GM18868 (cell line): ENCODE data around the gene PAK1.
"Not testable (repeated sequence)": the region's sequence is repeated elsewhere in the genome, so short reads cannot be mapped to it uniquely, and the experiment has no call there.

Experiments used
- ATAC-seq: cut with Tn5 transposase; IDR thresholded peaks from one replicate; pipeline ENCODE4 v1.9.1; 2021; ENCODE audit warnings: mild to moderate bottlenecking, moderate library complexity; ENCODE audit not compliant: unreplicated experiment

PAK1 gene

DNA sequence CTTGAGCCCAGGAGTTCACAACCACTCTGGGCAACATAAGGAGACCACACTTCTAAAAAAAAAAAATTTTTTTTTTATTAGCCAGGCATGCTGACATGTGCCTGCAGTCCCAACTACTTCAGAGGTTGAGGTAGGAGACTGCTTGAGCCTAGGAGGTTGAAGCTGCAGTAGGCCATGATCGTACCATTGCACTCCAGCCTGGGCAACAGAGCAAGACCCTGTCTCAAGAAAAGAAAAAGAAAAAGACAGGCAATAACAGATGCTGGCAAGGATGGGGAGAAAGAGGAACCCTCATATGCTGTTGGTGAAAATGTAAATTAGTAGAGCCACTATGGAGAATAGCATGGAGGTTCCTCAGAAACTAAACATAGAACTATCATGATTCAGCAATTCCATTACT, 64.8 kb downstream of the PAK1 start:
- ATAC-seq, result no peak

DNA sequence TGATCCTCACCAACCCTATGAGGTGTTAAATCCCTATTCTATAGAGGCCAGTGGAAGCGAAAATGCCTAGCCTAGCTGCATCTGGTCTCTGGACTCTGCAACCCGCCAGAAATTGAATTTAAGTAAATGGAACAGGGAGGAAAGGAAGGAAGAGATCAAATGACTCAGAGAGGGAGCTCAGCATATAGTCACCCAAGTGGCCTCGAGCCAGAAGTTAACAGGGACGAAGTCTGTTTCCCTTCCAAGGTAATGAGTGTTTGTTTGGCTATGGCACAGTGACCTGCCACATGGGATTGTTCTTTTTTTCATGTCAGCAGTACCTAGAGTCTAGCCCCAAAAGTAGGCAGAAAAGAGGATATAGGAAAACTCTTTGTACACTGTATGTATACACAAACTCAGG, 66.3 kb downstream of the PAK1 start:
- no peak for ATAC-seq

DNA sequence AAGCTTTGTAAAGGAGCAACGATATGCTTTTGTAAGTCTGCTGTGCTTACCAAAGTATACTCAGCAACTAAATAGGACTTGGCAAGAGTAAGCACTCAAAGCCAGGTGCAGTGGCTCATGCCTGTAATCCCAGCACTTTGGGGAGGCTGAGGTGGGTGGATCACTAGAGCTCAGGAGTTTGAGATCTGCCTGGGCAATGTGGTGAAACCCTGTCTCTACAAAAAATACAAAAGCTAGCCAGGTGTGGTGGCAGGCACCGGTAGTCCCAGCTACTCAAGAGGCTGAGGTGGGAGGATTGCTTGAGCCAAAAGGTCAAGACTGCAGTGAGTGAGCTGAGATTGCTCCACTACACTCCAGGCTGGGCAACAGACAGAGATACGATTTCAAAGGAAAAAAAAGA, 67.5 kb downstream of the PAK1 start:
- no peak for ATAC-seq

DNA sequence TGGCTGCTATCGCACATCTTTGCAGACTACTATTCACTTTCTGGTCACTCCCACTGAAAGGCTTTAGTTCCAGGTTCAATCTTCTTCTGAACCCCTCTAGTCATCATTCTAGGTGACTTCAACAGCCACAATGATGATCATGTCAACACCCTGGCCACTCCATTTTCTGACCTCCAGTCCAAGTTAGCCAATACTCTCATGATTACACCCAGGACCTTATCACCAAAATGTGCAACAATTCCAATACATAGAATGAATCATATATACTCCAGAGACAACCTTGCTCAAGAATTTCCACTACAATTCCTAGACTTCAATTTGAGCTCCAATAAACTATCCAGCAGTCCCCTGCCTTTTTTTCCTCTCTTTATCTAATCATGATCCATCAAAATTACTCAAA, 70.7 kb downstream of the PAK1 start:
- no peak for ATAC-seq

DNA sequence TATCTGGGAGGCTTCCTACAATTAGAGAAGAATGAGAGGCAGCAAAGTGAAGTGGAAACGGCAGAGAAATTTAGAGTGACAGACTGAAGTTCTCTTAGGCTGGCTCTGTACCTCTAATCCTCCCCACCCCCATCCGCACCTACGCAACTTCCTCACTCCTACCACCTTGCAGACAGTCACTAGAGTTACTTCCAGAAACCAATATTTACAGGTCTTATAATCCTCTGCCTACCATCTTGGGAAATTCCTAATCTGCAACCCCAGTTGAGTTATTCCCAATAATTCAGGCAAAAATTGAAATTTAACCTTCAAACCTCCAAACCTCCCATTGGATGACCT, 71.7 kb downstream of the PAK1 start:
- no peak for ATAC-seq

DNA sequence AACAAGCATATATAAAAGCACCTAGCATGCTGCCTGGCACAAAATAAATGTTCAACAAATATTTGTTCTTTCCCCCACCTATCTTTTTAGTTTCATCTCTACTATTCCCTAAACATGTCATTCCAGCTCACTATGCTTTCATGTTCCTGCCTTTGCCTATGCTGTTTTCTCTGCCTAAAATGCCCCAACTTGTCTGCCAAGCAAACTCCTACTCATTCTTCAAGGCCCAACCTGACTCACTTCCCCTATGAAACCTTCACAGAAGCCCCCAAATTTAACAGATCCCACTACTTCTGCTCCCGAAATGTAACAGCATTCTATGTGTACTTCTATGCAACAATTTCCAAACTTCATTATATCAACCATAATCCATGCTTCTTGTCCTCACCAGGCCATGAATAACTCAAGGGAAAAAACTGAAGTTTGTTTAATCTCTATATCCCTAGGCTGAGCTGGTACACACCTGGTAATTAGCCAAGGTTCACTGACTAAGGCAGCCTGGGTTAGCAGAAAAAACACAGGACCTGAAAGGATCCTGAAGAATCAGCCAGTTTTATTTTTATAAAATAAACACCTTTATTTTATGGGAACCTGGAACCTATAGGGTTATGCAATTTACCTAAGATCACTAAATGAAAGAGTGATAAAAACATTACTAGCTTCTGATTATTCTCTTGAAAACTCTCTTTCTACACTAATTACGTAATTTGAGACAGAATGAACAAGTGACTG, 72.2 kb downstream of the PAK1 start:
- ATAC-seq, result no peak

DNA sequence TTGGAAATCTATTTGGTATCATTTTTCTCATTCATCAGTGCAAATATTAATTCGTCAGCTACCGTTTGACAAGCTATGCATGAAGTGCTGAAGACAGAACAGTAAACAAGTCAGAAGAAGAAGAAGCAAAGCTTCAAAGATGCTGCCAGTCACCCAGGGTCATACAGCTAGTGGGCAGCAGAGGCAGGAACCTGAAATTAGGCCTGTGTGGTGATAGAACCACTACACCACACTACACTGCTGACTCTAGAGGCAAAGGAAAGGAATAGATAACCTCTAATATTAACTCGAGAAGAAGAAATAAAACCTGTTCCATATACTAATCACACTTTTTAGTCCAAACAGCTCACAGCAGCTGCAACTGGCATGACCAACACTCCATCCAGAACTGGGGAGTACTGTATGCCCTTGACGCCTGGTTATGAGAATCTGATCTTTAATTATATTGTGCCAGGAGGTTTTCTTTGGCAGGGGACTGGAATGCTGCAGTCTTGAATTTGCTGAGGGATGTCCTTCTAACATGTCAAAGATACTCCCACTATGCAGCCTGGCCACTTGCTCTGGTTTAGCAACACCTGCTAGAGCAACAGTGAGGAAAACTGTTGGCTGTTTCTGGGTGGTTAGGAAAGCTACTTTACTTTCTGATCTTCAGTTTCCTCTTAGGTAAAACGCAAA, 73.0 kb downstream of the PAK1 start:
- ATAC-seq, result no peak

DNA sequence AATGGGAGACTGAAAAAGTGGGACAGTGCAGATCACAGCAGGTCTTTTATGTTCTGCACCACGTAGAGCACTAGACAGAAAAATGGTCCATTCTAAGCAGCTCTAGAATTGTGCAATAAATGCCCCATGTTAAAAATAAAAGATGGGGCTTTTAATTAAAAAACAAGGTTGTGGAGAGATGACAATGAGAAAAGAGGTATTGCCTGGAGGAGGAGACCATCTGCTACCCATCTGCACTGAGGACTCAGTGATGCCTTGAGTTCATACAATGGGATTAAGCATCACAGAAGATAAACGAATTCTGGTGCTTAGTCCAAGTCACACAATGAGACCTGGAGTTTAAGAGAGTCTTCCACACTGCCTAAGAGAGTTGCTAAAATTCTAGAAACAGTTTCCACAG, 73.6 kb downstream of the PAK1 start:
- ATAC-seq, result no peak

DNA sequence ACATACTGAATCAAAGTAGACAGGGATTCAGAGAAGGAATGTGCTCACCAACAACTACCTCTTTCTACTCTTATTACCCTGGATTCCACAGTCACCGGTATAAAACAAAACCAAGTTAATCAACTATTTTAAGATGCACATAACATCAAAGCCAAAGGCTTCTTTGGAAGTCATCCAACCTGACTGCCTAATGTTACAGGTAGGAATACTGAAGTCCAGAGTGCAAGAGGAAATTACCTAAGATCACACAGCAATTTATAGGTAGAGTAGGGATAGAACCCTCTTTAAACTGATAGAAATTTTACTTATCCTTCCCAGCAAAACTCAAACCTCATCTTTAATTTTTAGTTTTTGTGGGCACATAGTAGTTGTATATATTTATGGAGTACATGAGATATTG, 76.3 kb downstream of the PAK1 start:
- no peak for ATAC-seq

DNA sequence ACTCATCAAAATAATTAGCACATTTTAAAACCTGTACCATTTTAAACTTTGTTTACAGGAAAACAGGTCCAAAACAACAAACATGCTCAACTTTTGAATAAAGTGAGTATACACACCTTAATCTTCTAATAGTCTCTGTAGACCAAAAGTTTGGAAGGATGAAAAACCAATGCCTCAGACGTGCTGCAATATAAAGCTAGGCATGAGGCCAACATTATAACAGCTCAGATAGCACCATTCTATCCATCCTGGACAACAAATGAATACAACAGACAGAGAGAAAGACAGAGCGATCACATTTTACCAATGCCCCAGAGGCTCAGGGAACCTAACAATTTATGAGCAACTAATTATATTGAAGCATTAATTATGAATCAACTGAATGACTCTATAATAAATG, 77.0 kb downstream of the PAK1 start:
- no peak for ATAC-seq

DNA sequence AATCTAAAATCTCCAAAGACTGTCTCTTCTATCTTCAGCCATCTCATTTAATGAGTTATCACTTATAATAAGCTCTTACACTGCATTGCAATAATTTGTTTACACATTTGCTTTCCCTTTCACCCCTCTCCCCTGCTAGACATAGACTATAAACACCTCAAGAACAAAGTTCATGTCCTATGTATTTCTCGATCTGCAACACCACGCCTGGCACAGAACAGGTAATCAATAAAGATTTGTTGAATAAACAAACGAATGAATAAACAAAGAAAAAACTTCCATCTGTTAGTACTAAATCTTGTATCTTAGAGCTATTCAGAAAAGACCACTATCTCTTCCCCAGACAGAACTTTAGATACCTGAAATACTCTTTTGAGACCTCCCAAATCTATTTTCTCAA, 77.6 kb downstream of the PAK1 start:
- no peak for ATAC-seq

DNA sequence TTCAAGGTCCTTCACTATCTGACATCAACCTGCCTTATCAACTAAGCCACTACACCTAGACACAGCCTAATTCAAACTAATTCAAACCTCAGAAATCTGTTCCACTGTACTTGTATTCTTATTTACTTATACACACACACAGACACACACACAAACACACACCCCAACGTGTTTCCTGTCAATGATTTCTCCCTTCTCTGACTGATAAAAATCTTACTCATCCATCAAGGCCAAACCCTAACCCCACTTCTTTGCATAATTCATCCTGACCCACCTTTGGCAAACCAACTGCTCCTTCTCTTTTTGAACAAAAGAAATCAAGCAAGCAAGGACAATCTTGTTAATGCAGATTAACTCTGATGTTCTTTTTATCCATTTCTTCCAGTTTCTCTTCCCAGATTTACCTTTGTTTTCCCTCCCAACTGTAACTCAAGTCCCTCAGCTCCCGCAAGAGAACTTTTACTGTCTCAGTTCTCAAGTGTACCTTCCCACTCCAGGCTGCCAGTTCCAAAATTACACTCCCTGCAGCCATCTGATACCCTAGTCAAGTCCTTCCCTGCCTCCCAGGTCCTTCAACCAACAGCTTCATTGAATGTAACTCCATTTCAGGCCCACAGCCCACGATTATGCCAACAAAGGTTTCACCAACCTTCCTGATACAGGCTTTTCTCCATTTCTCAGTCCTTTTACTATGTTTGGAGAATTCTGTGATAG, 78.3 kb downstream of the PAK1 start:
- no peak for ATAC-seq

DNA sequence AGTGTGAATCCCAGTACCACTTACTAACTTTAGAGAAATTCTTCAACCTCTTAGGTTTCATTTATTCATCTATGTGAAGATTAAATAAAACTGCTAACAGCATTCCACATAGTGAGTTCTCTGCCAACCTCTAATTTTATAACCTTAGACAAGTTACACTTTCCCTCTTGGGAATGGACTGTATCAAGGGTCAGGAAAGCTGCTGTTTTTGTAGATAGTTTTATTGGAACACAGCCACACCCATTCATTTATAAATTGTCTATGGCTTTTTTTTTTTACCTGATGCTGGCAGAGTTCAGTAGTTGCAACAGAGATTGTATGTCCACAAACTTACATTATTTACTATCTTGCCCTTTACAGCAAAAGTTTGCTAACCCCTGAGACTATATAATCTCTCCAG, 81.1 kb downstream of the PAK1 start:
- no peak for ATAC-seq

DNA sequence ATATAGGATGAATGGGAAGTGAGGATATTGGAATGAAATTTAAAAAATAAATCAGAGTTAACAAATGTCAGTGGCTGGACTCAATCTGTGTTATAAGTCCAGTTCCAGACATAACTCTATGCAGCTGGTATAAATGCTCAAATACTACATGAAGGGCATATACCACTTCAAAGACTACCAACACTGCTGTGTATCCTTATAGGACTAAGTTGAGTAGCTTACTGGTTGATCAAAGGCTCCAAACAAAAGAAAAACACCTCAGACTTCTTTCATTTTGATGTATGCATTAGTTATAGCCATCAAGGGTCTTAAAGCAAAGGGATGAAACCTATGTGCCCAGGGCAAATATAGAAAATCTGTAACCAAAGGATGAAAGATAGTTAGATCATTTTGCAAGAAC, 86.2 kb downstream of the PAK1 start:
- no peak for ATAC-seq

DNA sequence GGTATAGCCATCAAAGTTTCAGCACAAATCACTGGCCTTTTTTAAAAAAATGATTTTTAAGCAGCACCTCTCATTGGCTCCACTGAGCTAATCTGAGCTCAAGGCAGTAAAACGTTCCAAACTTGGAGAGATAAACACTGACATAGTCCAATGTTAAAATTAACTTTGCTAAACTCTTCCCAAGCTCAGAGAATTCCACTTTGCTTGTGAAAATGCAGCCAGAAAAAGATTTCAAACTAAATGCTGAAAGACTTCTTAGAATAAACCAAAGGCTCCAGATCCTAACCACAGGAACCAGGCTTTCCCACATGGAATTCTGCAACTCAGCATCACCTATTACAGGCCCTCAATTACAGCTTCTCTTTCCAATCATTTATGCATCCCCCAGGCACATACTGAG, 87.7 kb downstream of the PAK1 start:
- ATAC-seq, result no peak

DNA sequence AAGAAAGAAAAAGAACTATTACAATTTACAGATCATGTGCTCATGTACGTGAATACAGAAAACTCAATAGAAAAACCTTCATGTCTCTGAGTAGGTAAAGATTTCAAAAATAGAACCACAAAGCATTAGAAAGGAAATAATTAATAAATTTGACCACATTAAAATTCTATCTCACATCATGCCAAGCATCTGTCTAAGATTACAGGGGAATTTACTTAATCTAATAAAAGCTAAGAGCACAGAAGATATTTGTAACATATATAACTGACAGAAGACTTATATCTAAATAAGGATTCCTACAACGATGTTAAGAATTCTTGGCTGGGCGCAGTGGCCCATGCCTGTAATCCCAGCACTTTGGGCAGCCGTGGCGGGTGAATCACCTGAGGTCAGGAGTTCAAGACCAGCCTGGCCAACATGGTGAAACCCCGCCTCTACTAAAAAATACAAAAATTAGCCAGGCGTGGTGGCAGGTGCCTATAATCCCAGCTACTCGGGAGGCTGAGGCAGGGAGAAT, 88.6 kb downstream of the PAK1 start:
- not testable (repeated sequence) for ATAC-seq

DNA sequence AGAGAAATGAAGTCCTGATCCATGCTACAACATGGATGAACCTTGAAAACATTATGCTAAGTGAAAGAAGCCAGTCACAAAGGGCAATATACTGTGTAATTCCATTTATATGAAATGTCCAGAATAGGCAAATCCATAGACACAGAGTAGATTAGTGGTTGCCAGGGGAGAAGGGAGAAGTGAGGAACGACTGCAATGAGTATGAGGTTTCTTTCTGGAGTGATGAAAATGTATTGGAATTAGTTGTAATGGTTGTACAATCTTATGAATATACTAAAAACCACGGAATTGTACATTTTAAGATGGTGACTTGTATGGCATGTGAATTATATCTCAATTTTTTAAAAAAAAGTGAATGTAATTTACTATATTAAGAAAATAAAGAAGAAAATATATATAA, 89.3 kb downstream of the PAK1 start:
- no peak for ATAC-seq

DNA sequence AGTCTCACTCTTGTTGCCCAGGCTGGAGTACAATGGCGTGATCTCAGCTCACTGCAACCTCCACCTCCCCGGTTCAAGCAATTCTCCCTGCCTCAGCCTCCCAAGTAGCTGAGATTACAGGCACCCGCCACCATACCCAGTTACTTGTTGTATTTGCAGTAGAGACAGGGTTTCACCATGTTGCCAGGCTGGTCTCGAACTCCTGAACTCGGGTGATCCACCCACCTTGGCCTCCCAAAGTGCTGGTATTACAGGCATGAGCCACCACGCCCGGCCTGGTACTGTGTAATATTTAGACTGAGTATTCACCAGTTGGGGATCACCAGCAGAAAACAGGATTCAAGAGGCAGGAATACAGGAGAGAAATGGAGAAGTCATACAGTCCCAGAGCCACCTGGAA, 90.5 kb downstream of the PAK1 start:
- ATAC-seq, result not testable (repeated sequence)

DNA sequence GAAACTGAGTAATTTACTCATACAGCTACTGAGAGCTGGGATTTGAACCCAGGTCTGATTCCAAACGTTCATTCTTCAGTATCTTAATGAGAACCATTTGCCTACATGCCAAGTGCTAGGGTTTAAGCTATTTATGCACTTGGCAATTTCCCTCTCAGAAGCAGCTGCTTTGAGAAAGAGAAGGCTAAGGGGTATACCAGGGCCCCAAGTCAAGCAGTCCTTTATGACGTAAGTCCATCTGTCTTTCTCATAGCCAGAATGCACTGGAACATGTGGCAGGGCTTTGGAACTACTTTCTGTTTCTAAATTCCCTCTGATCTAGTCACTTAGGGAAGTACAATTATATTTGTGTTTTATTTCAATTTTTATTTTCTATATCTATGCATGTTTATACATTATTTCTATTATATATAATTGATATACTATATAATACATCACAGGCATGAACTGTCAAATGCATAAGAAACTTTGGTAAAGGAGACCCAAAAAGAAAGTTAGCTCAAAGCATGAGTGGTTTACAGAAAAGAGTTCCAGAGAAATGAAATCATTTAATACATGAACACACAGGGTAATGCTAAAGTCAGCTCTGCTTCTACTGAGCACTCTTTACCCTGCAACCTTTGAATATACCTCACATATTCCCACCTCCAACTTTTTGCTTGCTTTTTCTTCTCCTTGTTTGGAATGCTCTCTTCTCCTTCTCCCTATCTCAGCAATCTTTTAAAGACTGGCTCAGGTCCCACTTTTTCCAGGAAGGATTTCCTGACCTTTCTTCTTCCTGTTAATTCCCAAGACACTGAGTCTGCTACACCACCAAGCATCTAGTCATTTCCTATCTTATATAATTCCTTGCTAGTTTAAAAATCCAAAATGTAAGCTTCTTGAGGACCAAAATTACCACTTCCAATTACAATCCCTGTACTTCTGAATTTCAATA, 91.9 kb downstream of the PAK1 start:
- ATAC-seq, result no peak

DNA sequence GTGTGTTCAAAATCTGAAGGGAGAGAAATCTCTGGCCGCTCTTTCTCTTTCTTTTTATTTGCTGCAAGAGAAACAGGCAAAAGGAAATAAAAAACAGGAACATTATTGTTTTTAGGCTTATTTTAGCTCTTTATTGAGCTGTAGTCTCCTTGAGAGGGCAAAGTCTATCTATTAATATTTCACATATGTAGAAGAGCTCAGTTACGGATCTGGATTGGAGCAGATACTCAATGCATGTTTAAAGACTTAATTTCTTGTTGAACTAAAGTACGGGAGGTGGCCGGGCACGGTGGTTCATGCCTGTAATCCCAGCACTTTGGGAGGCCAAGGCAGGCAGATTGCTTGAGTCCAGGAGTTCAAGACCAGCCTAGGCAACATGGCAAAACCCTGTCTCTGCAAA, 94.0 kb downstream of the PAK1 start:
- ATAC-seq, result no peak

DNA sequence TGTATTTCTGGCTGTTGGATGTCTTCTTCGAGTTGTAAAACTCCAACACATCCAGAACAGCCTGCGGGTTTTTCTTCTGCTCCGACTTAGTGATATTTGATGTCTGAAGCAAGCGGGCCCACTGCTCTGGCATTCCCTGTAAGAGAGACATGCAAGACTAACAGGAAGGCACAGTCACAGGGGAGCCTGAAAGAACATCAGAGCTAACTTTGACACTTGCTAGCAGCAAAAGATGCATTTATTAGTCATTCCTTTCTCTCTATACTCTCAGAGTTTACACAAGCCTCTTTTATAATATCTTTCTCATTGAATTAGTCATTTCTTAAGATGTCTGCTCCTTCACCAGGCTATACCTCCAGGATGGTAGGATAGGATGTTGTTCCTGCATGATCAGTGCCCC, 94.6 kb downstream of the PAK1 start:
- no peak for ATAC-seq
